Measurements from ENCODE around the gene SEC61B. TPM values are rescaled to one million over a fixed set of nuclear protein-coding genes. Genes with fewer than 3 reads are reported as not detected.
A peak's percentile ranks its signal among the peaks of the same experiment; 100 is the strongest.
"Not testable (repeated sequence)": the region's sequence is repeated elsewhere in the genome, so short reads cannot be mapped to it uniquely, and the experiment has no call there.

The SEC61B gene
- total RNA-seq, 1 donor, result 155 TPM

GRCh38 chr9:99234618-99235017 is 12.5 kb downstream of the SEC61B start:
- no peak for TF ChIP-seq CTCF (IDR thresholded peaks at IDR 0.05; ENCODE audit: insufficient read depth, low read length)
- no peak overlapping the region for H3K4me3 ChIP-seq (ENCODE audit: low read depth, low read length)
- DNase-seq (ENCODE audit: low read depth), result no peak

GRCh38 chr9:99235069-99235468 is 13.0 kb downstream of the SEC61B start:
- no peak for DNase-seq (ENCODE audit: low read depth)
- no peak for TF ChIP-seq CTCF (IDR thresholded peaks at IDR 0.05; ENCODE audit: insufficient read depth, low read length)
- H3K4me3 ChIP-seq (ENCODE audit: low read depth, low read length), result no peak overlapping the region

- no peak for DNase-seq (ENCODE audit: low read depth)
- no peak for TF ChIP-seq CTCF (IDR thresholded peaks at IDR 0.05; ENCODE audit: insufficient read depth, low read length)
- no peak overlapping the region for H3K4me3 ChIP-seq (ENCODE audit: low read depth, low read length)
These were observed 14.0 kb downstream of the SEC61B start for GRCh38 chr9:99235926-99236634.

- no peak overlapping the region for H3K4me3 ChIP-seq (ENCODE audit: low read depth, low read length)
- DNase-seq (ENCODE audit: low read depth), result peak; percentile 46
- no peak for TF ChIP-seq CTCF (IDR thresholded peaks at IDR 0.05; ENCODE audit: insufficient read depth, low read length)
These were observed 15.3 kb downstream of the SEC61B start for GRCh38 chr9:99237356-99237755.

GRCh38 chr9:99237849-99238248 is 15.8 kb downstream of the SEC61B start:
- DNase-seq (ENCODE audit: low read depth), result not testable (repeated sequence)

GRCh38 chr9:99238331-99238730 is 16.2 kb downstream of the SEC61B start:
- DNase-seq (ENCODE audit: low read depth), result no peak
- H3K4me3 ChIP-seq (ENCODE audit: low read depth, low read length), result no peak overlapping the region
- TF ChIP-seq CTCF (IDR thresholded peaks at IDR 0.05; ENCODE audit: insufficient read depth, low read length), result no peak

More at GRCh38 chr9:99237849-99238248, 15.8 kb downstream of the SEC61B start:
- H3K4me3 ChIP-seq (ENCODE audit: low read depth, low read length), result not testable (repeated sequence)

GRCh38 chr9:99239341-99240060 is 17.4 kb downstream of the SEC61B start:
- H3K4me3 ChIP-seq (ENCODE audit: low read depth, low read length), result no peak overlapping the region
- DNase-seq (ENCODE audit: low read depth), result peak; percentile 52
- TF ChIP-seq CTCF (IDR thresholded peaks at IDR 0.05; ENCODE audit: insufficient read depth, low read length), result no peak
